ENCODE results near the gene LRRC27. TPM values are rescaled to one million over a fixed set of nuclear protein-coding genes. Genes with fewer than 3 reads are reported as not detected.

Gene LRRC27
- total and polyA plus RNA-seq, 2 experiments from 2014 or later = 7.5 to 9.6 TPM

GRCh38 chr10:132364594-132364970, 32.6 kb downstream of the LRRC27 start:
- Histone ChIP-seq H3K36me3 (ENCODE audit: low read depth) (no peaks in the 10 kb centered on the region), H3K4me2 (ENCODE audit: unreplicated experiment) (no peak overlapping the region), H3F3A (ENCODE audit: insufficient read depth) (peaks cover 20% of the 10 kb centered on the region), H3K79me2 (ENCODE audit: insufficient read depth) (no peaks in the 10 kb centered on the region), H3K4me1 (ENCODE audit: insufficient read depth) (peaks cover 13% of the 10 kb centered on the region), H3K4me3 (no peak overlapping the region), H2AFZ (no peak overlapping the region), H3K9me3 (ENCODE audit: low read depth) (no peaks in the 10 kb centered on the region), H3K9me2 (ENCODE audit: insufficient read depth) (no peaks in the 10 kb centered on the region), H3K27ac (no peak overlapping the region), H3K27me3 (replicated peaks; ENCODE audit: insufficient read depth) (no peaks in the 10 kb centered on the region), H4K20me1 (ENCODE audit: insufficient read depth) (no peaks in the 10 kb centered on the region), H3K9ac (no peak overlapping the region)
- no peak for TF ChIP-seq EZH2phosphoT487 (IDR thresholded peaks at IDR 0.05; ENCODE audit: insufficient read depth, low read depth)
- no peak for TF ChIP-seq EZH2 (IDR thresholded peaks at IDR 0.05; ENCODE audit: insufficient read depth, poor library complexity, severe bottlenecking)
- whole genome bisulfite sequencing, 2 experiments (ENCODE audit: low coverage in 1 of 2, low lambda C conversion rate in 2 of 2, missing lambda C conversion rate in 2 of 2) = 77 to 92% methylated on average over 5 to 14 of the region's 14 CpGs
- in situ Hi-C loops (cut with MboI) = loop anchor here (10.0 kb wide), 1 partner anchor 140 kb away; no protein-coding TSS in a partner anchor
- peak; percentile 22 for DNase-seq

GRCh38 chr10:132365102-132365501, 33.1 kb downstream of the LRRC27 start:
- TF ChIP-seq EZH2 (IDR thresholded peaks at IDR 0.05; ENCODE audit: insufficient read depth, poor library complexity, severe bottlenecking) = no peak
- no peak for TF ChIP-seq EZH2phosphoT487 (IDR thresholded peaks at IDR 0.05; ENCODE audit: insufficient read depth, low read depth)

GRCh38 chr10:132366006-132366405, 34.0 kb downstream of the LRRC27 start:
- 94 to 95% methylated on average over 8 of the region's 8 CpGs for WGBS, 2 experiments (ENCODE audit: low coverage in 1 of 2, low lambda C conversion rate in 2 of 2, missing lambda C conversion rate in 2 of 2)
- Histone ChIP-seq H3K36me3 (ENCODE audit: low read depth) (no peaks in the 10 kb centered on the region), H3K4me2 (ENCODE audit: unreplicated experiment) (no peak overlapping the region), H3K9ac (no peak overlapping the region), H3F3A (ENCODE audit: insufficient read depth) (peaks cover 20% of the 10 kb centered on the region), H4K20me1 (ENCODE audit: insufficient read depth) (no peaks in the 10 kb centered on the region), H3K4me3 (no peak overlapping the region), H3K4me1 (ENCODE audit: insufficient read depth) (peaks cover 13% of the 10 kb centered on the region), H3K9me2 (ENCODE audit: insufficient read depth) (no peaks in the 10 kb centered on the region), H3K9me3 (ENCODE audit: low read depth) (no peaks in the 10 kb centered on the region), H3K79me2 (ENCODE audit: insufficient read depth) (no peaks in the 10 kb centered on the region), H2AFZ (no peak overlapping the region), H3K27ac (no peak overlapping the region), H3K27me3 (replicated peaks; ENCODE audit: insufficient read depth) (no peaks in the 10 kb centered on the region)
- DNase-seq = no peak
- TF ChIP-seq EZH2 (IDR thresholded peaks at IDR 0.05; ENCODE audit: insufficient read depth, poor library complexity, severe bottlenecking) = no peak
- TF ChIP-seq EZH2phosphoT487 (IDR thresholded peaks at IDR 0.05; ENCODE audit: insufficient read depth, low read depth) = no peak
- in situ Hi-C loops (cut with MboI) = loop anchor here (10.0 kb wide), 1 partner anchor 141 kb away; no protein-coding TSS in a partner anchor

More at GRCh38 chr10:132365102-132365501, 33.1 kb downstream of the LRRC27 start:
- WGBS, 2 experiments (ENCODE audit: low coverage in 1 of 2, low lambda C conversion rate in 2 of 2, missing lambda C conversion rate in 2 of 2) = 90 to 92% methylated on average over 9 of the region's 9 CpGs
- Histone ChIP-seq H3K9me2 (ENCODE audit: insufficient read depth) (no peaks in the 10 kb centered on the region), H3K4me1 (ENCODE audit: insufficient read depth) (peaks cover 13% of the 10 kb centered on the region), H3K36me3 (ENCODE audit: low read depth) (no peaks in the 10 kb centered on the region), H3K79me2 (ENCODE audit: insufficient read depth) (no peaks in the 10 kb centered on the region), H3K27ac (no peak overlapping the region), H3K4me3 (no peak overlapping the region), H3K9me3 (ENCODE audit: low read depth) (no peaks in the 10 kb centered on the region), H3F3A (ENCODE audit: insufficient read depth) (peaks cover 20% of the 10 kb centered on the region), H3K9ac (no peak overlapping the region), H3K27me3 (replicated peaks; ENCODE audit: insufficient read depth) (no peaks in the 10 kb centered on the region), H3K4me2 (ENCODE audit: unreplicated experiment) (no peak overlapping the region), H4K20me1 (ENCODE audit: insufficient read depth) (no peaks in the 10 kb centered on the region), H2AFZ (no peak overlapping the region)
- no peak for DNase-seq
- in situ Hi-C loops (cut with MboI) = loop anchor here (10.0 kb wide), 1 partner anchor 140 kb away; no protein-coding TSS in a partner anchor

GRCh38 chr10:132366499-132366898, 34.5 kb downstream of the LRRC27 start:
- H3K27me3 ChIP-seq (replicated peaks; ENCODE audit: insufficient read depth) = no peaks in the 10 kb centered on the region
- no peak overlapping the region for H3K4me3 ChIP-seq
- no peak for TF ChIP-seq EZH2phosphoT487 (IDR thresholded peaks at IDR 0.05; ENCODE audit: insufficient read depth, low read depth)
- TF ChIP-seq EZH2 (IDR thresholded peaks at IDR 0.05; ENCODE audit: insufficient read depth, poor library complexity, severe bottlenecking) = no peak
- no peaks in the 10 kb centered on the region for H3K9me3 ChIP-seq (ENCODE audit: low read depth)
- H3K4me2 ChIP-seq (ENCODE audit: unreplicated experiment) = no peak overlapping the region
- H3K36me3 ChIP-seq (ENCODE audit: low read depth) = no peaks in the 10 kb centered on the region
- peaks cover 20% of the 10 kb centered on the region for H3F3A ChIP-seq (ENCODE audit: insufficient read depth)
- DNase-seq = no peak
- no peaks in the 10 kb centered on the region for H4K20me1 ChIP-seq (ENCODE audit: insufficient read depth)
- WGBS, 2 experiments (ENCODE audit: low coverage in 1 of 2, low lambda C conversion rate in 2 of 2, missing lambda C conversion rate in 2 of 2) = 79 to 84% methylated on average over 9 of the region's 9 CpGs
- no peak overlapping the region for H2AFZ ChIP-seq
- in situ Hi-C loops (cut with MboI) = loop anchor here (10.0 kb wide), 1 partner anchor 142 kb away; no protein-coding TSS in a partner anchor
- no peak overlapping the region for H3K9ac ChIP-seq
- H3K79me2 ChIP-seq (ENCODE audit: insufficient read depth) = no peaks in the 10 kb centered on the region
- peaks cover 13% of the 10 kb centered on the region for H3K4me1 ChIP-seq (ENCODE audit: insufficient read depth)
- H3K9me2 ChIP-seq (ENCODE audit: insufficient read depth) = no peaks in the 10 kb centered on the region
- no peak overlapping the region for H3K27ac ChIP-seq
